ENCODE measurements around the gene NPHP4.
A peak's percentile ranks its signal among the peaks of the same experiment; 100 is the strongest.

NPHP4 gene

DNA sequence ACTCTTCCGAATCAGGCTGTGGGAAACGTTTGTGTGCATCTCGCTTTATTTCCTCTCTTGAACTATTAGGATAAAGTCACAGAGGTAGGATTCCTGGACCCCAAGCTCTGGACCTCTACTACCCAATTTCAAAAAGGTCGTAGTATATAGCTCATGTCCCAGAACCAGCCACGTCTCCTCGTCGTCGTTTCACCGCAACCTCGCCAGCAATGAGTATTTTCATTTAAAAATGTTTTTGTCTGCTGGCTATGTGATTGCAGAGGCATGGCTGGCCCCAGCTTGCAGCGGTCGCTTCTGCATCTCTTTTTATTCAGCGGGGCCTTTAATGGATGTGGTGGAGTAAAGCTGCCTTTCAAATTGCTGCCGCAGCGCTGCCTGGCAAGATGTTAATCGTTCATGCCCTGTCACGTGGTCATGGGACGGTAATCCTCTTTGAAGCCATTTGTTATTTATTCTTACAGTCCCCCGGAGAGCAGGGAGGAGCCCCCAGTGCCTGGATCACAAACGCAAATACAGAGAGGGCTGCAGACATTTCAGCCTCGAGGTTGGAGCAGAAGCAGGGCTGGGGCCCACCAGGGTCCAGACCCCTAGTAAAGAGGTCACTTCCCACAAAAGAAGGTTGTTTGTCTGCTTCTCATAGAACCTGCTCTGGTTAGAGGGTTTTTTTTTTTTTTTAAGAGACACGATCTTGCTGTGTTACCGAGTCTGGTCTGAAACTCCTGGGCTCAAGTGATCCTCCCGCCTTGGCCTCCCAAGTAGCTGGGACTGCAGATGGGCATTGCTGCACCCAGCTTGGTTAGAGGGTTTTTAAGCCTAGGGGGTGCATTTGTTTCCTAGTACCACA is 11.6 kb upstream of the NPHP4 start:
- no peak for DNase-seq

GRCh38 chr1:6002714-6003501 is 10.7 kb upstream of the NPHP4 start:
- no peak for DNase-seq

GRCh38 chr1:6001992-6002576 is 9.9 kb upstream of the NPHP4 start:
- no peak for DNase-seq

GRCh38 chr1:6000444-6001288 is 8.4 kb upstream of the NPHP4 start:
- DNase-seq: no peak

DNA sequence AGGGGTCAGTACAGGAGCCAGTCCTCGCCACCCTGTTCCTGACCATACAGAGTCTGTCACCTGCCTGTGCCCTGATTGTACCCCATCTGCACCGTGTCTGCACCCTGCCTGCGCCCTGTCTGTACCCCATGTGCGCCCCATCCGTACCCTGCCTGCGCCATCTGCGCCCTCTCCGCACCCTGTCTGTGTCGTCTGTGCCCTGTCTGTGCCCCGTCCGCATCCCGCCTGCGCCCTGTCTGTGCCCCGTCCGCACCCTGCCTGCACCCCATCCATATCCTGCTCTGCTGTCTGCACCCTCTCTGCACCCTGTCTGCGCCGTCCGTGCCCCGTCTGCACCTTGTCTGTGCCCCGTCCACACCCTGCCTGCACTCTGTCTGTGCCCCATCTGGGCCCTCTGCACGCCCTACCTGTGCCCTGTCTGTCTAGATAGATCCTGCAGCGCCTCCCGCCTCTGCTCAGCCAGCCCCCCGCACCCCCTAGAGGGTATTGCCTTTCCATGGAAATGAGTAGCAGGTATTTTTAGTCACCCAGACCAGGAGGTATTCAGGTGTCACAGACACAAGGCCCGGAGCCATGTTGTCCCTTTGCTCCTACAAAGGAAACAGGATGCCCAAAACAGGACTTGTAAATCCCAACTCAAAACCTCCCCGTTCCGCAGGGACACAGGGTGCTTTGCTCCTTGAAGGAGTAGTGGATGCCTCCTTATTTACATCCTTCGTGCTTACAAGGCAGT is 7.7 kb upstream of the NPHP4 start:
- no peak for DNase-seq

DNA sequence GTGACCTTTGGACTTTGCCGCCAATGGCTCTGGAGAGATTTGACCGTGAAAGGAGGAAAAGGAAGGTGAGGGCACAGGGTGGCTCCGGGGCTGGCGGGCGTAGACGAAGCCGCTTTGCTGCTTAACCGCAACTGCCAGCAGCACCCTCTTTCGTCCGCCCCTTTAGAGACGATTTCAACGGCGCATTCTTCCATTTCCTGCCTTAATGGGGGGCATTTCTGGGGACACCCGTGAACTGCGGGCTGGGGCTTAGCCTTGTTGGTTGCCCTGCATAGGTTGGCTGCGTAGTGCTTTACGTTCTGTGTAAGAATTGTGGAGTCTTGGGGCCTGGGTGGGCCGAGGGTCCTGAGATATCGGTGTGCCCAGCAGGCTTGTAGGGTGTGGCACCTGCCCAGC is 6.7 kb upstream of the NPHP4 start:
- DNase-seq: no peak

DNA sequence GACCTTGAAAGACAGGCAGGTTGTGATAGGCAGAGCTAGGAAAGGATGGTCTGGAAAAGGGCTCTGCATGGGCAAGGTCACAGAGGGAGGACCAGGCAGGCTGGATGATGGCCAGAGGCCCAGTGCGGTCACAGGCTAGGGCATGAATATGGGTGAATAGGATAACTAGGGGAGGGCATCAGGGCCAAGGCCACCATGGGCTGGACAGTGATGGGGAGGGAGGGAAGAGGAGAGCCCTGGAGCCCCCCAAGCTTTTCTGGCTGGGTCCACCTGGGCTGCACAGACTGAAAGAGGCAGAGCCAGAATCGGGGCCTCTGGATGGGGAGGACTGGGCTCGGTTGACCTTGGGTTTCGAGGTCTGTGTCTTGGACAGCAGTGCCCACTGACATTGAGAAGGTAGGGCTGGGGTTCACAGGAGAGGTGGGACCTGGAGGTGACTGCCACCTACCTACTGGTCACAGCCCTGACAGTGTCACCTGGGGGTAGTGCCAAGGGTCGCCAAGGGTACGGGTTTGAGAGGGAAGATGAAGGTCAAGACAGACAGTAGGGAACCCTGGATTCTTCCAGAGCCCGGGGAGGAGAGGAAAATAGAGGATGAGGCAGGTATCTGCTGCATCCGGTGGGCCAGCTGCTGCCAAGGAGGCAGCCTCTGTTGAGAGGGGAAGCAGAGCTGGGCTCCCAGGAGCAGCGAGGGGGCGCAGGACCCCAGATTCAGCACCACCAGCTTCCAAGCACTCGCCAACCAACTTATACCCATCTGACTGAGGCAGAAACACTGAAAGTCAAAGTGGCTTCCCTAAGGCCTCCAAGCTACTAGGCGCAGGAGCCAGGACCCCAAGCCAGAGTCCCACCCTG is 6.1 kb upstream of the NPHP4 start:
- no peak for DNase-seq

GRCh38 chr1:5997316-5997715 is 5.1 kb upstream of the NPHP4 start:
- DNase-seq: no peak

DNA sequence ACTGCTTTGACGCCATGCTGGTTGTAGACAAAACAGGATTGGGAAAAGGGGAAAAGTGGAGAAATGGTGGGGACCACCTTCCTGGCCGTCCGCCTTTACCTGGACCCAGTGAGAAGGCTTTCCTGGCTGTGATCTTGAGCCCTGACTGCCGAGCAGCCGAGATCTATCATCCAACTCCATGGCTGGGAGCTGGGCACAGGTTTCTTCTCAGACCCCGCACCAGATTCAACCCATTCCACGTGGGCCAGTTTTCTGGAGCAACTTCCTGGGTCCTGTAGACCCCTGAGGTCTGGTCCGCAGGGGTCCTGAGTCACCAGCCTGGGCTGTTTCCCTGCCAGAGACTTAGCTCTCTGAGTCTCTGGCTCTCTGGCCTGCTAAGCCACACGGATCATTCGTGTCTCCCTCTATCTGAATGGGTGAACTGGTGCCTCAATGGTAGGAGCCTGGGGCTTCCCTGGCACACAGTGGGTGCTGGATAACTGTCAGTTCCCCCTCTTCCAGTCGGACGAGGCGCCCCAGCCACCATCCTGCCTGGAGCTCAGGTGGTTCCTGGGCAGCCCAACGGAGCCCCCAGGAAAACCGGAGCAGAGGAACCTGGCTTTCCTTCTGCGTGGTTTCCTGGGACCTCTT is 4.5 kb upstream of the NPHP4 start:
- DNase-seq: no peak

GRCh38 chr1:5995871-5996630 is 3.8 kb upstream of the NPHP4 start:
- DNase-seq: no peak

DNA sequence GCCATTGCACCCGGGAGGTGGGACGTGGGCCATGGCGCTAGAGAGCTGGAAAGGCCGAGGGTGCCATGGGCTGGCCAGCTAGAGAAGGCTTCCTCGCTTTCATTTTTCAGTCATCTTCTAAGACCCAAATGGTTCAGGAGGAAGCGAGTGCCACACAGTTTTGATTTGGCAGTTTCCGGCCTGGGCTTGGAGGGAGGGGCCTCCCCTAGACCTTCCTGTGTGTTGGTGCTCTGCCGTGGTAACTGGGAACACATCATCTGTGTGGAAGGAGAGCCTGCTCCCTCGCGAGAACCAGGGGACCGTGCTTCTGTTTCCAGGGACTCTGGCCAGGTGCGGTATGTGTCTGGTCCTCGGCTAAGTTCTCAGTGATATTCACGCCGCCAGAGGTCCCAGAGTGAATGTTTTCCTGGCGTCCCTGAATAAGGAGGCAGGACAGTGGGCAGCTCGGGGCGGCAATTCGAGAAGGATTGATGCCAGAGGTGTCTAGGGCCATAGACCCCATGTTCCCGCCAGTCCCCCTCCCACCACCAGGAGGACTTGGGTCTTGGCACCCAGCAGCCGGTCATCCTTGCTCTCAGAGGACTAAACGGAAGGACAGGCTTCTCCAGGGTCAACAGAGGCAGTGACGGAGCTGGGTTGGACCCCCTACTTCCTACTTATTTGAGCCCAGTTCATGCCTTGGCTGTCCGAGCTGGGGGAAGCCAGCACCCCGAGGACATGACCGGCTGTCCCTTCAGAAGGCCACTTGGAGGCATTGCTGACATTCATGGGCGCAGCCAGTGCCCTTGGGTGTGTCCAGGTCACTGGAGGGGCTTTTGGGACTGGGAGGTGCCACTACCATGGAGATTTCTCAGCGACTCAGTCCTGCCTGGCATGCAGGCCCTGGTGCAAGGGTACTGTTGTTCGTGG is 2.7 kb upstream of the NPHP4 start:
- peak; percentile 45 for DNase-seq

GRCh38 chr1:5993556-5994491 is 1.6 kb upstream of the NPHP4 start:
- DNase-seq: peak; percentile 34

DNA sequence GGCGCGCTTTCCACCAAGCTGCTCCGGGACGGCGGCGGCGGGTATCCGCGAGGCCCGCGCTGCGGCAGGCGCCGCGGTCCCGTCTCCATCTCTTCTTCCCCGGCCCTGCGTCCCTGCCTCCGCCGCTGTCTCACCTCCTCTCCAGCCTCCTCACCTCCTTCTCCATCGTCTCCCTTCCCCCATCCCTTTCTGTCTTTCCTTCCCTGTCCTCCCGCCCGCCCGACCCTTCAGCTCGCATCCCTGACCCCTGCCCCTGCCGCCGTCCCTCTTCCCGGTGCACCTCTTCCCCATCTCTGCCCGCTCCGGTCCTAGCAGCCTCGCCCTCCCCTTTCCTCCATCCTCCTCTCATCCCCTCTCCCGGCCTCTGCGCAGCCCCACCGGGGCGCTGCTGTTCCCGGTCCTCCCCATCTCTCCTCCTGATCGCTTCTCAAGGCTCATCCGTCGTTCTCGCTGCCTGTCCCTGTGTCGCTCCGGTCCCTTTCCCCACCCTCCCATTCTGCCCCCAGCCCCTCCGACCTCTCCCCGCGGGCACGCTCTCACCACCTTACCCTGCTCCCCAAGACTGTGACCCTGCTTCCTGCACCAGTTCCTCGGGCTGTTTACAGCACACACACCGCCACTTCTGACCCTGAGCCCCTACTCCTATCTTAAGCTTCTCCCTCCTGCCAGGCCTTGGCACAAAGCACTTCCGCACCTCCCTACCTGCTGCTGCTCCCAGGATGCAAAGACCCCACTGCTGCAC is 760 bp upstream of the NPHP4 start:
- DNase-seq: no peak

GRCh38 chr1:5991381-5992025 is 722 bp downstream of the NPHP4 start:
- peak; percentile 48 for DNase-seq

- DNase-seq: no peak
These were observed 1.3 kb downstream of the NPHP4 start for GRCh38 chr1:5990913-5991312.

- DNase-seq: no peak
These were observed 2.4 kb downstream of the NPHP4 start for GRCh38 chr1:5989731-5990271.
